Osteoblast (primary cell): ENCODE data around the gene TIMM13. TPM values are rescaled to one million over a fixed set of nuclear protein-coding genes. Genes with fewer than 3 reads are reported as not detected.
A peak's percentile ranks its signal among the peaks of the same experiment; 100 is the strongest.

Experiments used
- DNase-seq: peaks from one replicate; pipeline ENCODE4 v3.0.0; 2011; ENCODE audit warnings: low spot score, mixed read lengths; ENCODE audit not compliant: insufficient read length; ENCODE audit errors: missing footprints
- H2AFZ ChIP-seq: 2 replicates; pipeline ENCODE4 v1.6.0; 2011; ENCODE audit warnings: mild to moderate bottlenecking, low read length
- H3K27ac ChIP-seq: 2 replicates; pipeline ENCODE4 v1.5.1; 2011; ENCODE audit warnings: mild to moderate bottlenecking, low read depth, low read length, moderate library complexity
- H3K27me3 ChIP-seq: 2 replicates; pipeline ENCODE4 v1.6.0; 2012; ENCODE audit warnings: mild to moderate bottlenecking, control low read depth, inconsistent platforms, low read length, moderate library complexity; ENCODE audit not compliant: insufficient read depth
- H3K36me3 ChIP-seq: 2 replicates; pipeline ENCODE4 v1.5.1; 2011; ENCODE audit warnings: mild to moderate bottlenecking, low read length, control low read depth, moderate library complexity; ENCODE audit not compliant: insufficient read depth
- H3K4me1 ChIP-seq: 2 replicates; pipeline ENCODE4 v1.5.1; 2011; ENCODE audit warnings: mild to moderate bottlenecking, low read length, control low read depth, moderate library complexity; ENCODE audit not compliant: insufficient read depth
- H3K4me2 ChIP-seq: 2 replicates; pipeline ENCODE4 v1.6.0; 2011; ENCODE audit warnings: mild to moderate bottlenecking, low read length; ENCODE audit not compliant: insufficient read depth
- H3K4me3 ChIP-seq: fragments of 200-600 bp; sonication (generic); 3 replicates; pipeline ENCODE4 v1.5.1; 2012; ENCODE audit warnings: mild to moderate bottlenecking, low read length, inconsistent platforms; ENCODE audit not compliant: insufficient read depth
- H3K79me2 ChIP-seq: 2 replicates; pipeline ENCODE4 v1.6.0; 2012; ENCODE audit warnings: mild to moderate bottlenecking, low read length, control low read depth, inconsistent platforms; ENCODE audit not compliant: insufficient read depth
- H3K9me3 ChIP-seq: 2 replicates; pipeline ENCODE4 v1.5.1; 2011; ENCODE audit warnings: low read depth, low read length, control low read depth
- H4K20me1 ChIP-seq: 2 replicates; pipeline ENCODE4 v1.6.0; 2012; ENCODE audit warnings: mild to moderate bottlenecking, low read length, control low read depth; ENCODE audit not compliant: insufficient read depth
- CTCF ChIP-seq: IDR thresholded peaks from 2 replicates; pipeline ENCODE4 v1.5.1; 2011; ENCODE audit warnings: mild to moderate bottlenecking, low read depth, low read length, moderate library complexity; ENCODE audit errors: extremely low read depth
- total RNA-seq: library from RNA; depleted of rRNA; stranded (reverse); fragments of >200 nt; gene quantifications from 2 replicates; pipeline ENCODE4 v1.2.3, GENCODE V29; 2012

The TIMM13 gene
- total RNA-seq, 1 donor: 27.9 TPM

GRCh38 chr19:2415281-2415972, 12.0 kb downstream of the TIMM13 start:
- Histone ChIP-seq H3K4me2 (no peak overlapping the region), H3K79me2 (no peaks in the 10 kb centered on the region), H3K27ac (no peak overlapping the region), H3K36me3 (peaks cover 11% of the 10 kb centered on the region), H4K20me1 (peaks cover 10% of the 10 kb centered on the region), H3K4me3 (no peak overlapping the region), H3K4me1 (no peaks in the 10 kb centered on the region), H3K27me3 (no peaks in the 10 kb centered on the region), H2AFZ (no peak overlapping the region), H3K9me3 (no peaks in the 10 kb centered on the region)
- no peak for TF ChIP-seq CTCF
- DNase-seq: peak; percentile 65

GRCh38 chr19:2413629-2414028, 13.8 kb downstream of the TIMM13 start:
- Histone ChIP-seq H3K79me2 (no peaks in the 10 kb centered on the region), H3K4me1 (no peaks in the 10 kb centered on the region), H3K4me2 (no peak overlapping the region), H4K20me1 (peaks cover 2% of the 10 kb centered on the region), H3K36me3 (peaks cover 7% of the 10 kb centered on the region), H3K27me3 (no peaks in the 10 kb centered on the region), H3K4me3 (no peak overlapping the region), H3K9me3 (peaks cover 2% of the 10 kb centered on the region), H3K27ac (no peak overlapping the region), H2AFZ (no peak overlapping the region)
- DNase-seq: peak; percentile 49
- no peak for TF ChIP-seq CTCF

GRCh38 chr19:2413159-2413558, 14.2 kb downstream of the TIMM13 start:
- H3K4me1 ChIP-seq: no peaks in the 10 kb centered on the region
- DNase-seq: peak; percentile 5
- H4K20me1 ChIP-seq: peaks cover 2% of the 10 kb centered on the region
- H2AFZ ChIP-seq: no peak overlapping the region
- peaks cover 2% of the 10 kb centered on the region for H3K9me3 ChIP-seq
- no peaks in the 10 kb centered on the region for H3K27me3 ChIP-seq
- H3K79me2 ChIP-seq: no peaks in the 10 kb centered on the region
- H3K4me3 ChIP-seq: no peak overlapping the region
- H3K27ac ChIP-seq: no peak overlapping the region
- H3K4me2 ChIP-seq: no peak overlapping the region
- H3K36me3 ChIP-seq: peaks cover 7% of the 10 kb centered on the region
- no peak for TF ChIP-seq CTCF

GRCh38 chr19:2412449-2412848, 14.9 kb downstream of the TIMM13 start:
- Histone ChIP-seq H3K4me2 (no peak overlapping the region), H4K20me1 (peaks cover 2% of the 10 kb centered on the region), H3K36me3 (peaks cover 3% of the 10 kb centered on the region), H3K79me2 (no peaks in the 10 kb centered on the region), H2AFZ (no peak overlapping the region), H3K27me3 (no peaks in the 10 kb centered on the region), H3K27ac (no peak overlapping the region), H3K4me1 (no peaks in the 10 kb centered on the region), H3K9me3 (peaks cover 2% of the 10 kb centered on the region), H3K4me3 (no peak overlapping the region)
- no peak for TF ChIP-seq CTCF
- peak; percentile 27 for DNase-seq
